GM12801 (cell line): ENCODE measurements around the gene ACSM2B.

ENCODE experiments used
- TF ChIP-seq, protein P1 (sequence below): IDR thresholded peaks from one replicate; pipeline ENCODE4 v1.5.1; 2011; ENCODE audit warnings: control low read depth; ENCODE audit not compliant: insufficient read length; ENCODE audit errors: extremely low read depth

Gene ACSM2B

DNA sequence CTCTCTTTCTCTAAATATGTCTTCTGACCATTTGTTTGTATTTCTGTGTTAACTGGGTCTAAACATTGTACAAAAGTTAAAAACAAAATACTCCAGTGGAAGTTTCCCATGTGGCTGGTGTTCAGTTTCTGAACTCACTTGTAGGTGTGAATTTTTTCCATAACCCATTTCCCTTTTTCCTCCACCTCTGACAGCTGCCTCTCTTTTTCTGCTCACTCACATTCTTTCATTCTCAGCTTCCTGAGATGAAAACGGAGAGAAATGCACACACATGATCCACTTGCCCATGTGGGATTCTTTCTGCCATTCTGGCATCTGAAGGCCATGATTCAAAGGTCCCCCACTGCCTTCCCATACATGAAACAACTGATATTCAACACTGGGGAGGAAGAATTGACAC lies 41.1 kb upstream of the ACSM2B start:
- TF ChIP-seq, protein P1, sequence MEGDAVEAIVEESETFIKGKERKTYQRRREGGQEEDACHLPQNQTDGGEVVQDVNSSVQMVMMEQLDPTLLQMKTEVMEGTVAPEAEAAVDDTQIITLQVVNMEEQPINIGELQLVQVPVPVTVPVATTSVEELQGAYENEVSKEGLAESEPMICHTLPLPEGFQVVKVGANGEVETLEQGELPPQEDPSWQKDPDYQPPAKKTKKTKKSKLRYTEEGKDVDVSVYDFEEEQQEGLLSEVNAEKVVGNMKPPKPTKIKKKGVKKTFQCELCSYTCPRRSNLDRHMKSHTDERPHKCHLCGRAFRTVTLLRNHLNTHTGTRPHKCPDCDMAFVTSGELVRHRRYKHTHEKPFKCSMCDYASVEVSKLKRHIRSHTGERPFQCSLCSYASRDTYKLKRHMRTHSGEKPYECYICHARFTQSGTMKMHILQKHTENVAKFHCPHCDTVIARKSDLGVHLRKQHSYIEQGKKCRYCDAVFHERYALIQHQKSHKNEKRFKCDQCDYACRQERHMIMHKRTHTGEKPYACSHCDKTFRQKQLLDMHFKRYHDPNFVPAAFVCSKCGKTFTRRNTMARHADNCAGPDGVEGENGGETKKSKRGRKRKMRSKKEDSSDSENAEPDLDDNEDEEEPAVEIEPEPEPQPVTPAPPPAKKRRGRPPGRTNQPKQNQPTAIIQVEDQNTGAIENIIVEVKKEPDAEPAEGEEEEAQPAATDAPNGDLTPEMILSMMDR: no peak

- TF ChIP-seq, protein P1: no peak
Measured at GRCh38 chr16:20614186-20615141, 38.3 kb upstream of the ACSM2B start.

- TF ChIP-seq, protein P1: no peak
Measured at GRCh38 chr16:20613481-20614185, 37.5 kb upstream of the ACSM2B start.

GRCh38 chr16:20612551-20613480 lies 36.6 kb upstream of the ACSM2B start:
- TF ChIP-seq, protein P1: no peak

- TF ChIP-seq, protein P1: no peak
Measured at GRCh38 chr16:20611975-20612481, 35.9 kb upstream of the ACSM2B start.

- TF ChIP-seq, protein P1: no peak
Measured at GRCh38 chr16:20611350-20611902, 35.3 kb upstream of the ACSM2B start.
